ENCODE results near the gene KLHL18. TPM values are rescaled to one million over a fixed set of nuclear protein-coding genes. Genes with fewer than 3 reads are reported as not detected.
"Not testable (repeated sequence)": the region's sequence is repeated elsewhere in the genome, so short reads cannot be mapped to it uniquely, and the experiment has no call there.

KLHL18 gene
- total RNA-seq, 1 donor from 2014 or later: 29.3 TPM

GRCh38 chr3:47359323-47359722 lies 76.6 kb downstream of the KLHL18 start:
- intact Hi-C loops (cut with micrococcal nuclease): no loop called here

GRCh38 chr3:47360110-47360517 lies 77.4 kb downstream of the KLHL18 start:
- intact Hi-C loops (cut with micrococcal nuclease): not testable (repeated sequence)

GRCh38 chr3:47362701-47363100 lies 80.0 kb downstream of the KLHL18 start:
- intact Hi-C loops (cut with micrococcal nuclease): no loop called here

GRCh38 chr3:47365213-47366153 lies 82.7 kb downstream of the KLHL18 start:
- intact Hi-C loops (cut with micrococcal nuclease): no loop called here

GRCh38 chr3:47366833-47367232 lies 84.1 kb downstream of the KLHL18 start:
- intact Hi-C loops (cut with micrococcal nuclease): no loop called here

- intact Hi-C loops (cut with micrococcal nuclease): no loop called here
Observed at GRCh38 chr3:47367631-47368030, 84.9 kb downstream of the KLHL18 start.

GRCh38 chr3:47370020-47370419 lies 87.3 kb downstream of the KLHL18 start:
- intact Hi-C loops (cut with micrococcal nuclease): loop anchor here (2.0 kb wide), 1 partner anchor 665 kb away; no protein-coding TSS in a partner anchor

GRCh38 chr3:47370887-47371697 lies 88.3 kb downstream of the KLHL18 start:
- intact Hi-C loops (cut with micrococcal nuclease): loop anchor here (2.0 kb wide), 1 partner anchor 666 kb away; no protein-coding TSS in a partner anchor

- intact Hi-C loops (cut with micrococcal nuclease): no loop called here
Observed at GRCh38 chr3:47374587-47374986, 91.8 kb downstream of the KLHL18 start.

- intact Hi-C loops (cut with micrococcal nuclease): no loop called here
Observed at GRCh38 chr3:47376393-47376792, 93.6 kb downstream of the KLHL18 start.

GRCh38 chr3:47377186-47377585 lies 94.4 kb downstream of the KLHL18 start:
- intact Hi-C loops (cut with micrococcal nuclease): no loop called here

GRCh38 chr3:47378869-47379268 lies 96.1 kb downstream of the KLHL18 start:
- intact Hi-C loops (cut with micrococcal nuclease): no loop called here

- intact Hi-C loops (cut with micrococcal nuclease): no loop called here
Observed at GRCh38 chr3:47379411-47379899, 96.7 kb downstream of the KLHL18 start.

- intact Hi-C loops (cut with micrococcal nuclease): loop anchor here (1.0 to 5.0 kb wide), 8 partner anchors 41 to 683 kb away; partner anchors contain the start of genes ELP6, KIF9, KLHL18 and SETD2
Observed at GRCh38 chr3:47380026-47380600, 97.4 kb downstream of the KLHL18 start.

- intact Hi-C loops (cut with micrococcal nuclease): loop anchor here (1.0 to 5.0 kb wide), 8 partner anchors 41 to 683 kb away; partner anchors contain the start of genes ELP6, KIF9, KLHL18 and SETD2
Observed at GRCh38 chr3:47380601-47381316, 98.0 kb downstream of the KLHL18 start, which contains the start of gene PTPN23. Gene PTPN23 (plus strand): TSS chr3:47381021. CDS start chr3:47381097, 76 bp downstream.

GRCh38 chr3:47381317-47382157 lies 98.8 kb downstream of the KLHL18 start:
- intact Hi-C loops (cut with micrococcal nuclease): loop anchor here (2.0 to 5.0 kb wide), 4 partner anchors 95 to 684 kb away; partner anchors contain the start of gene SMARCC1

GRCh38 chr3:47384425-47384824 lies 101.7 kb downstream of the KLHL18 start:
- intact Hi-C loops (cut with micrococcal nuclease): loop anchor here (5.0 kb wide), 2 partner anchors 398 to 687 kb away; partner anchors contain the start of gene SMARCC1

GRCh38 chr3:47385007-47385406 lies 102.3 kb downstream of the KLHL18 start:
- intact Hi-C loops (cut with micrococcal nuclease): no loop called here

GRCh38 chr3:47385796-47386195 lies 103.1 kb downstream of the KLHL18 start:
- intact Hi-C loops (cut with micrococcal nuclease): no loop called here

All from T-helper 2 cell treated with Interferon-gamma antibody and Interleukin-4, amounts not matched to agents 100 ng/mL and 5 ng/mL, for 36 hours (primary cell).